ENCODE results near the gene CAMTA2.

DNA sequence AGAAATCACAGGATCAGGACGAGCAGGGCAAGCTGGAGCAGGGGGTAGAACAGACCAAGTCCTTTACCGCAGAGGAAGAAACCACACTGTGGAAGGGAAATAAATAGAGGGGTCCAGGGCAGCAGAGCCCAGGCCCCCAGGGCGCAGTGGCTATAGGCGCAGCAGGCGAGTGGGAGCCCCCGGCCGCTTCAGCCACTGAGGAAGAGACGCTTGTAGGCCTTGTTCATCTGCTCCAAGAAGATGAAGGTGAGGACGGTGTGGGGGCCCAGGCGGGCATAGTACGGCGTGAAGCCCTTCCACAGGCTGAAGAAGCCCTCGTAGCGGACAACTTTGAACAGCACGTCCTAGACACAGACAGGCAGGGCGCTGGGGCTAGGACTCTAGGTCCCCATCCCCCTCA lies 49.9 kb downstream of the CAMTA2 start:
- TF ChIP-seq, protein P1, sequence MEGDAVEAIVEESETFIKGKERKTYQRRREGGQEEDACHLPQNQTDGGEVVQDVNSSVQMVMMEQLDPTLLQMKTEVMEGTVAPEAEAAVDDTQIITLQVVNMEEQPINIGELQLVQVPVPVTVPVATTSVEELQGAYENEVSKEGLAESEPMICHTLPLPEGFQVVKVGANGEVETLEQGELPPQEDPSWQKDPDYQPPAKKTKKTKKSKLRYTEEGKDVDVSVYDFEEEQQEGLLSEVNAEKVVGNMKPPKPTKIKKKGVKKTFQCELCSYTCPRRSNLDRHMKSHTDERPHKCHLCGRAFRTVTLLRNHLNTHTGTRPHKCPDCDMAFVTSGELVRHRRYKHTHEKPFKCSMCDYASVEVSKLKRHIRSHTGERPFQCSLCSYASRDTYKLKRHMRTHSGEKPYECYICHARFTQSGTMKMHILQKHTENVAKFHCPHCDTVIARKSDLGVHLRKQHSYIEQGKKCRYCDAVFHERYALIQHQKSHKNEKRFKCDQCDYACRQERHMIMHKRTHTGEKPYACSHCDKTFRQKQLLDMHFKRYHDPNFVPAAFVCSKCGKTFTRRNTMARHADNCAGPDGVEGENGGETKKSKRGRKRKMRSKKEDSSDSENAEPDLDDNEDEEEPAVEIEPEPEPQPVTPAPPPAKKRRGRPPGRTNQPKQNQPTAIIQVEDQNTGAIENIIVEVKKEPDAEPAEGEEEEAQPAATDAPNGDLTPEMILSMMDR (IDR thresholded peaks at IDR 0.05), result no peak
- TF ChIP-seq POLR2AphosphoS5 (IDR thresholded peaks at IDR 0.05) (no peak), EP300 (IDR thresholded peaks at IDR 0.05; ENCODE audit: low read depth) (no peak), POLR2A (IDR thresholded peaks at IDR 0.05) (no peak)
